PC-9 (cell line): Measurements from ENCODE around the gene NHS.

Source experiments
- EZH2 ChIP-seq: fragments of 200-600 bp; sonication (generic); IDR thresholded peaks from 2 replicates; pipeline ENCODE4 v1.8.0; 2017; ENCODE audit warnings: antibody characterized with exemption, low read depth
- TF ChIP-seq, protein P1 (sequence below): fragments of 200-600 bp; sonication (generic); conservative IDR thresholded peaks from 2 replicates; pipeline ENCODE4 v1.6.1; 2017; ENCODE audit warnings: mixed run types, antibody characterized with exemption, mild to moderate bottlenecking, moderate library complexity

DNA sequence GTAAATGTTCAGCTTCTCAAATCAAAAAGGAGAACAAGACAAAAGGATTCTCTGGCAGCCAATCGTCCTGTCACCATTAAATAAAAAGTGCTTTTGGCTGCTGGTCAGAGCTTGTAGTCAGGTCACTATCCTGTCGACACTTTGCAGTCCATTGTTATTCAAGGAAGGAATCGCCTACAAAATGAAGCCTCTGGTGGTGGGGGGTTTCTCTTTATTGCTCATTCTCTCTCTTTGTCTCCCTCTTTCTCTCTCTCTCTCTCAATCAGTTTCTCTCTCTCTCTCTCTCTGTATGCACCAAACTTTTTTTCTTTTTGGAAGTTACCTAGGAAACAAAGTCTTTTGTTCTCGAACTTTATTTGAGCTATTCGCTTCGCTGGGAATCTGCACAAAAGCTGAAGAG is 344.7 kb downstream of the NHS start:
- TF ChIP-seq, protein P1, sequence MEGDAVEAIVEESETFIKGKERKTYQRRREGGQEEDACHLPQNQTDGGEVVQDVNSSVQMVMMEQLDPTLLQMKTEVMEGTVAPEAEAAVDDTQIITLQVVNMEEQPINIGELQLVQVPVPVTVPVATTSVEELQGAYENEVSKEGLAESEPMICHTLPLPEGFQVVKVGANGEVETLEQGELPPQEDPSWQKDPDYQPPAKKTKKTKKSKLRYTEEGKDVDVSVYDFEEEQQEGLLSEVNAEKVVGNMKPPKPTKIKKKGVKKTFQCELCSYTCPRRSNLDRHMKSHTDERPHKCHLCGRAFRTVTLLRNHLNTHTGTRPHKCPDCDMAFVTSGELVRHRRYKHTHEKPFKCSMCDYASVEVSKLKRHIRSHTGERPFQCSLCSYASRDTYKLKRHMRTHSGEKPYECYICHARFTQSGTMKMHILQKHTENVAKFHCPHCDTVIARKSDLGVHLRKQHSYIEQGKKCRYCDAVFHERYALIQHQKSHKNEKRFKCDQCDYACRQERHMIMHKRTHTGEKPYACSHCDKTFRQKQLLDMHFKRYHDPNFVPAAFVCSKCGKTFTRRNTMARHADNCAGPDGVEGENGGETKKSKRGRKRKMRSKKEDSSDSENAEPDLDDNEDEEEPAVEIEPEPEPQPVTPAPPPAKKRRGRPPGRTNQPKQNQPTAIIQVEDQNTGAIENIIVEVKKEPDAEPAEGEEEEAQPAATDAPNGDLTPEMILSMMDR: no peak
- no peak for TF ChIP-seq EZH2
